ENCODE results near the gene ARHGDIB.

ARHGDIB gene

DNA sequence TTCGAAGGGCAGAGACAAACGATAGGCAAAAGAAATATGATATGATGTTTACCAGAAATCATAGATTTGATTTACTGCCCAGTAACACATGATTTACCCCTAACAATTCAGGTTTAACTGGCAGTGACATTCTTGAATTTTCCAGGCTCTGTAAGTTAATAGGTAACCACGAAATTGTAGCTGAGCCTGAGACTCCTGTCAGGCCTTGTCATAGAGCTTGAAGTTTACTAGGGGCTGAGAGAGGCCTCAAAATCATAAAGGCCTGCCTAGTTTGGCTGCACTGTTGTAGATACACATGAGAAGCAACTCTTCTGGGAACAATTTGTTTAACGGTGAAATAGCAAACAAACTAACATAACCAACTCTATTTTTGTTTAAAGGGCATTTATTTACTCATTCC is 26.4 kb downstream of the ARHGDIB start:
- Histone ChIP-seq H3K27me3 (ENCODE audit: control insufficient read depth in 1 of 2, insufficient read depth in 1 of 2, low read length in 2 of 2) (no peaks in the 10 kb centered on the region), H2AK5ac (ENCODE audit: low read length, severe bottlenecking) (no peak overlapping the region), H4K8ac (ENCODE audit: low read length) (no peak overlapping the region), H2BK120ac (ENCODE audit: low read depth, low read length) (no peak overlapping the region), H2BK12ac (ENCODE audit: low read length in 2 of 2) (peak overlapping the region in 1 of 2 experiments; percentile 86), H3K79me1 (replicated peaks; ENCODE audit: low read length, poor library complexity, severe bottlenecking) (no peaks in the 10 kb centered on the region), H3K4me1 (ENCODE audit: control insufficient read depth, insufficient read depth, low read depth, low read length) (peaks cover 7% of the 10 kb centered on the region), H2AFZ (ENCODE audit: low read depth, low read length) (no peak overlapping the region), H3K9ac (ENCODE audit: low read length) (no peak overlapping the region), H3K23ac (ENCODE audit: low read length in 2 of 2) (no peak overlapping the region), H2BK5ac (ENCODE audit: low read depth, low read length, poor library complexity, severe bottlenecking) (no peak overlapping the region), H4K91ac (ENCODE audit: low read length) (no peak overlapping the region), H3K4me3 (ENCODE audit: insufficient read depth in 1 of 2, low read depth in 1 of 2, low read length in 2 of 2) (no peak overlapping the region), H3K4ac (ENCODE audit: low read depth in 1 of 2, low read length in 2 of 2) (no peak overlapping the region), H2BK15ac (ENCODE audit: low read depth, poor library complexity, severe bottlenecking) (no peak overlapping the region), H3K18ac (ENCODE audit: low read depth in 1 of 2, low read length in 2 of 2) (no peak overlapping the region), H3K14ac (ENCODE audit: low read length in 2 of 2) (no peak overlapping the region), H3K9me3 (ENCODE audit: control insufficient read depth, low read length) (no peaks in the 10 kb centered on the region), H3K4me2 (ENCODE audit: low read length, poor library complexity, severe bottlenecking) (no peak overlapping the region), H3K36me3 (ENCODE audit: control insufficient read depth in 1 of 2, insufficient read depth in 2 of 2, low read depth in 1 of 2, low read length in 2 of 2) (no peaks in the 10 kb centered on the region), H3K27ac (ENCODE audit: low read length, poor library complexity, severe bottlenecking) (peak overlapping the region; percentile 88)
- DNase-seq: no peak
- WGBS: 8% methylated on average over 1 of the region's 4 CpGs

DNA sequence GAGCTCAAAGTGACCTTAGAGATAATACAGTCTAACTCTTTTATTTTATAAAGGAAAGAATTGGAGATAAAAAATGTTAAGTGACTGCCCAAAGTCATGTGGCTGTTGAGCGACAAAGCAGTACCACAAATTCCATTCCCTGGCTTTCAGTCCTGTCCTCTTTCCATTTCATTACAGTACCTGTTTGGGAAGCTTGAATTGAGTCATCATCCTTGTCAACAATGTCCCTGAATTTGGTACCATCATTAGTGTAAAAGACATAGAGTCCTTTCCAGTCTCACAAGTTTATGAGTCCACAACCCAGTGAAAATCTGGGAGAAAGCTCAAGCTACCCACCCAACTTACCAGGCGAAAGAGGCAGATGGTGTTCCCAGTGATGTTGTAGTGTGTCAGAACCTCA is 26.9 kb downstream of the ARHGDIB start:
- H3K4ac ChIP-seq (ENCODE audit: low read depth in 1 of 2, low read length in 2 of 2): no peak overlapping the region
- no peak overlapping the region for H3K4me2 ChIP-seq (ENCODE audit: low read length, poor library complexity, severe bottlenecking)
- peak overlapping the region; percentile 77 for H3K27ac ChIP-seq (ENCODE audit: low read length, poor library complexity, severe bottlenecking)
- no peaks in the 10 kb centered on the region for H3K79me1 ChIP-seq (replicated peaks; ENCODE audit: low read length, poor library complexity, severe bottlenecking)
- H3K36me3 ChIP-seq (ENCODE audit: control insufficient read depth in 1 of 2, insufficient read depth in 2 of 2, low read depth in 1 of 2, low read length in 2 of 2): no peaks in the 10 kb centered on the region
- peak overlapping the region; percentile 57 for H2AK5ac ChIP-seq (ENCODE audit: low read length, severe bottlenecking)
- H4K91ac ChIP-seq (ENCODE audit: low read length): no peak overlapping the region
- H3K18ac ChIP-seq (ENCODE audit: low read depth in 1 of 2, low read length in 2 of 2): peak overlapping the region; percentile 11 to 71
- 100% methylated on average over 2 of the region's 2 CpGs for WGBS
- H3K23ac ChIP-seq (ENCODE audit: low read length in 2 of 2): no peak overlapping the region
- peak overlapping the region; percentile 48 for H4K8ac ChIP-seq (ENCODE audit: low read length)
- DNase-seq: no peak
- peaks cover 8% of the 10 kb centered on the region for H3K4me1 ChIP-seq (ENCODE audit: control insufficient read depth, insufficient read depth, low read depth, low read length)
- H3K27me3 ChIP-seq (ENCODE audit: control insufficient read depth in 1 of 2, insufficient read depth in 1 of 2, low read length in 2 of 2): no peaks in the 10 kb centered on the region
- peak overlapping the region; percentile 57 for H2BK120ac ChIP-seq (ENCODE audit: low read depth, low read length)
- peak overlapping the region; percentile 88 for H2BK15ac ChIP-seq (ENCODE audit: low read depth, poor library complexity, severe bottlenecking)
- H3K9ac ChIP-seq (ENCODE audit: low read length): no peak overlapping the region
- H3K9me3 ChIP-seq (ENCODE audit: control insufficient read depth, low read length): no peaks in the 10 kb centered on the region
- H2BK5ac ChIP-seq (ENCODE audit: low read depth, low read length, poor library complexity, severe bottlenecking): no peak overlapping the region
- H2BK12ac ChIP-seq (ENCODE audit: low read length in 2 of 2): peak overlapping the region; percentile 86 to 88
- H3K14ac ChIP-seq (ENCODE audit: low read length in 2 of 2): no peak overlapping the region
- H3K4me3 ChIP-seq (ENCODE audit: insufficient read depth in 1 of 2, low read depth in 1 of 2, low read length in 2 of 2): no peak overlapping the region
- H2AFZ ChIP-seq (ENCODE audit: low read depth, low read length): no peak overlapping the region

DNA sequence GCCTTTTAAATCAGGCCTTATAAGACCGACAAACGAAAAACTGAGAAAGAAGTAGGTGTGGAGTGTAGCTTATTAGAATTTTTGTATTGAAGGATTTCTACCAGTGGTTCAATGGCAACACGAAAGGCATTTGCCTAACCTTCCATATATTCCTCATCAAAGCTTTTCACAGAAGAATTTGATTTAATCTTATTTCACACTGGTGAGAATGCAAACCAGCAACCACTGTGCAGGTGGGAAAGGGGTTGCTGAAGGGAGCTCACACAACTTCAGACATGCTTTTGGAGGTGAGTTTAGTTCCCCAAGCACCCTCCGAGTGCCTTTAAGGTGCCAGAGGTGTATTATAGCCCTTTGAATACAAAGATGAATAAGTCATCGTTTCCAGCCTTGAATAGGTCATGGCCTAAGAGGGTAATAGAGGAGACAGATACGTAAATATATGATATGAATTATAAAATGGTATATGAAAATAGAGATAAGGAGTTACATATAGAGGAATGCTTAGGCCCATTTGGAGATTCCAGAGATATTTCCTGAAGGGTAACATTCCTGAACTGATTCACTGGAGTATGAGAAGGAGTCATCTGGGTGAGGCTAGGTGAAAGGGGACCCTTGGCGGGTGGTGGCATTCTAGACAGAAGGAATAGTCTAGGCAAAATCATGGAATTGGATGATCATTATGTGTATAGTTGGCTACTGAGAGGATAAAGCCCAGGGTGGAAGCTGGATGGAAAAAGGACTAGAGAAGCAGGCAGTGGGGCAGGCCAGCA is 29.4 kb downstream of the ARHGDIB start:
- 92% methylated on average over 6 of the region's 7 CpGs for WGBS
- Histone ChIP-seq H3K4me3 (ENCODE audit: insufficient read depth in 1 of 2, low read depth in 1 of 2, low read length in 2 of 2) (no peak overlapping the region), H3K4ac (ENCODE audit: low read depth in 1 of 2, low read length in 2 of 2) (no peak overlapping the region), H2BK12ac (ENCODE audit: low read length in 2 of 2) (peak overlapping the region; percentile 73 to 84), H4K8ac (ENCODE audit: low read length) (no peak overlapping the region), H3K9me3 (ENCODE audit: control insufficient read depth, low read length) (no peaks in the 10 kb centered on the region), H3K23ac (ENCODE audit: low read length in 2 of 2) (no peak overlapping the region), H2BK5ac (ENCODE audit: low read depth, low read length, poor library complexity, severe bottlenecking) (no peak overlapping the region), H3K27ac (ENCODE audit: low read length, poor library complexity, severe bottlenecking) (peak overlapping the region; percentile 29), H2BK120ac (ENCODE audit: low read depth, low read length) (no peak overlapping the region), H3K4me1 (ENCODE audit: control insufficient read depth, insufficient read depth, low read depth, low read length) (peaks cover 8% of the 10 kb centered on the region), H2AFZ (ENCODE audit: low read depth, low read length) (no peak overlapping the region), H4K91ac (ENCODE audit: low read length) (no peak overlapping the region), H3K36me3 (ENCODE audit: control insufficient read depth in 1 of 2, insufficient read depth in 2 of 2, low read depth in 1 of 2, low read length in 2 of 2) (no peaks in the 10 kb centered on the region), H3K27me3 (ENCODE audit: control insufficient read depth in 1 of 2, insufficient read depth in 1 of 2, low read length in 2 of 2) (no peaks in the 10 kb centered on the region), H3K14ac (ENCODE audit: low read length in 2 of 2) (no peak overlapping the region), H3K79me1 (replicated peaks; ENCODE audit: low read length, poor library complexity, severe bottlenecking) (no peaks in the 10 kb centered on the region), H3K4me2 (ENCODE audit: low read length, poor library complexity, severe bottlenecking) (no peak overlapping the region), H2BK15ac (ENCODE audit: low read depth, poor library complexity, severe bottlenecking) (no peak overlapping the region), H3K18ac (ENCODE audit: low read depth in 1 of 2, low read length in 2 of 2) (peak overlapping the region; percentile 39 to 57), H3K9ac (ENCODE audit: low read length) (no peak overlapping the region), H2AK5ac (ENCODE audit: low read length, severe bottlenecking) (peak overlapping the region; percentile 64)
- no peak for DNase-seq

DNA sequence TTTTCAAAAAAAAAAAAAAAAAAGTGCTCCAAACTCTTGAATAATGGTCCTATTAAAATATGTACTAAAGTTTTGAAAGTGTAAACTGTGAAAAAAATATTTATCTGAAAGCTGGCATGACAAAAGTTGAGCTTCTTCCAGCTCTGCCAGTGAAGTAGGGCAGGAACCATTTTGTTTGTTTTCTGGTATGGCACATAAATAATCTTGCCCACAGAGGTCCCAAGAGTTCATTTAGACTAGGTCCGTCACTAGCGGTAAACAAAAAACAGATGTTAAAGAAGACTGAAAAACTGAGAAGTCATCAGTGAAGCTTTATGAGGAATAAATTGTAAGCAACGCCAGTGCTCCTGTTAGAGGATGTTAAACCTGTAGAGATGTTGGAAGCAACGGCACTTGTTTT is 30.0 kb downstream of the ARHGDIB start:
- Histone ChIP-seq H3K18ac (ENCODE audit: low read depth in 1 of 2, low read length in 2 of 2) (no peak overlapping the region), H2AK5ac (ENCODE audit: low read length, severe bottlenecking) (no peak overlapping the region), H2BK120ac (ENCODE audit: low read depth, low read length) (no peak overlapping the region), H2BK12ac (ENCODE audit: low read length in 2 of 2) (no peak overlapping the region), H3K4ac (ENCODE audit: low read depth in 1 of 2, low read length in 2 of 2) (no peak overlapping the region), H2BK15ac (ENCODE audit: low read depth, poor library complexity, severe bottlenecking) (no peak overlapping the region), H3K36me3 (ENCODE audit: control insufficient read depth in 1 of 2, insufficient read depth in 2 of 2, low read depth in 1 of 2, low read length in 2 of 2) (no peaks in the 10 kb centered on the region), H3K9ac (ENCODE audit: low read length) (no peak overlapping the region), H2BK5ac (ENCODE audit: low read depth, low read length, poor library complexity, severe bottlenecking) (no peak overlapping the region), H2AFZ (ENCODE audit: low read depth, low read length) (no peak overlapping the region), H3K14ac (ENCODE audit: low read length in 2 of 2) (no peak overlapping the region), H3K9me3 (ENCODE audit: control insufficient read depth, low read length) (no peaks in the 10 kb centered on the region), H3K79me1 (replicated peaks; ENCODE audit: low read length, poor library complexity, severe bottlenecking) (no peaks in the 10 kb centered on the region), H4K8ac (ENCODE audit: low read length) (no peak overlapping the region), H3K4me2 (ENCODE audit: low read length, poor library complexity, severe bottlenecking) (no peak overlapping the region), H3K4me1 (ENCODE audit: control insufficient read depth, insufficient read depth, low read depth, low read length) (peaks cover 8% of the 10 kb centered on the region), H3K23ac (ENCODE audit: low read length in 2 of 2) (no peak overlapping the region), H4K91ac (ENCODE audit: low read length) (no peak overlapping the region), H3K27ac (ENCODE audit: low read length, poor library complexity, severe bottlenecking) (peak overlapping the region; percentile 29), H3K4me3 (ENCODE audit: insufficient read depth in 1 of 2, low read depth in 1 of 2, low read length in 2 of 2) (no peak overlapping the region), H3K27me3 (ENCODE audit: control insufficient read depth in 1 of 2, insufficient read depth in 1 of 2, low read length in 2 of 2) (no peaks in the 10 kb centered on the region)
- WGBS: 44% methylated on average over 4 of the region's 4 CpGs
- peak; percentile 69 for DNase-seq
